ENCODE results near the gene HMGCL. TPM values are rescaled to one million over a fixed set of nuclear protein-coding genes. Genes with fewer than 3 reads are reported as not detected.

Gene HMGCL
- total and polyA plus RNA-seq, 2 of the 13 experiments (the other 11 are each of a cell fraction or from before 2014, with no cell fraction given), result 21.3 to 41.4 TPM

DNA sequence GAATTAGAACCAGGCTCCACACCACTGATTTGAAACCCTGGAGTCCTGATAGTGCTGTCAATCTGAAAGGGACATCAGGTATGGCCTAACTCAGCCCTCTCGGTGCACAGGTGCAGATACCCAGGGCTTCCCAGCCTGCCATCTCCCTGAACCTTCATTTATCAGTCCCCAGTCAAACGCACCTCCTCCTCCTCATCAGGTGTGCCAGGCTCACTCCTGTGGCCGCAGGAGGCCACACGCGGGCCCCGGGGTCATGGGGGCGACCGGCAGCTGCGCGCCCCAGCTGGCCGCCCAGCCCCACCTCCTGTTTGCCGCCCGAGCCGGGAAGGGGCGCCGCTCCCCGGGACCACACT is 42.3 kb upstream of the HMGCL start (continued):
- no peak for TF ChIP-seq ZSCAN30 (CRISPR knock-in tag; IDR thresholded peaks at IDR 0.05)
- TF ChIP-seq, protein P1, sequence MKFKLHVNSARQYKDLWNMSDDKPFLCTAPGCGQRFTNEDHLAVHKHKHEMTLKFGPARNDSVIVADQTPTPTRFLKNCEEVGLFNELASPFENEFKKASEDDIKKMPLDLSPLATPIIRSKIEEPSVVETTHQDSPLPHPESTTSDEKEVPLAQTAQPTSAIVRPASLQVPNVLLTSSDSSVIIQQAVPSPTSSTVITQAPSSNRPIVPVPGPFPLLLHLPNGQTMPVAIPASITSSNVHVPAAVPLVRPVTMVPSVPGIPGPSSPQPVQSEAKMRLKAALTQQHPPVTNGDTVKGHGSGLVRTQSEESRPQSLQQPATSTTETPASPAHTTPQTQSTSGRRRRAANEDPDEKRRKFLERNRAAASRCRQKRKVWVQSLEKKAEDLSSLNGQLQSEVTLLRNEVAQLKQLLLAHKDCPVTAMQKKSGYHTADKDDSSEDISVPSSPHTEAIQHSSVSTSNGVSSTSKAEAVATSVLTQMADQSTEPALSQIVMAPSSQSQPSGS (CRISPR knock-in tag; IDR thresholded peaks at IDR 0.05), result no peak
- no peak for TF ChIP-seq FOSL2 (CRISPR knock-in tag; IDR thresholded peaks at IDR 0.05)
- TF ChIP-seq SP1 (IDR thresholded peaks at IDR 0.05), result no peak
- no peak for TF ChIP-seq SP1 (CRISPR knock-in tag; IDR thresholded peaks at IDR 0.05)
- TF ChIP-seq NFKBIZ (CRISPR knock-in tag; IDR thresholded peaks at IDR 0.05), result no peak
- TF ChIP-seq, protein P2, sequence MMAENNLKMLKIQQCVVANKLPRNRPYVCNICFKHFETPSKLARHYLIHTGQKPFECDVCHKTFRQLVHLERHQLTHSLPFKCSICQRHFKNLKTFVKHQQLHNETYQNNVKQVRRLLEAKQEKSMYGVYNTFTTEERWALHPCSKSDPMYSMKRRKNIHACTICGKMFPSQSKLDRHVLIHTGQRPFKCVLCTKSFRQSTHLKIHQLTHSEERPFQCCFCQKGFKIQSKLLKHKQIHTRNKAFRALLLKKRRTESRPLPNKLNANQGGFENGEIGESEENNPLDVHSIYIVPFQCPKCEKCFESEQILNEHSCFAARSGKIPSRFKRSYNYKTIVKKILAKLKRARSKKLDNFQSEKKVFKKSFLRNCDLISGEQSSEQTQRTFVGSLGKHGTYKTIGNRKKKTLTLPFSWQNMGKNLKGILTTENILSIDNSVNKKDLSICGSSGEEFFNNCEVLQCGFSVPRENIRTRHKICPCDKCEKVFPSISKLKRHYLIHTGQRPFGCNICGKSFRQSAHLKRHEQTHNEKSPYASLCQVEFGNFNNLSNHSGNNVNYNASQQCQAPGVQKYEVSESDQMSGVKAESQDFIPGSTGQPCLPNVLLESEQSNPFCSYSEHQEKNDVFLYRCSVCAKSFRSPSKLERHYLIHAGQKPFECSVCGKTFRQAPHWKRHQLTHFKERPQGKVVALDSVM (CRISPR knock-in tag; IDR thresholded peaks at IDR 0.05), result 0 out of 2 replicates have a peak, but pooled peaks have one; percentile 2
- no peak for TF ChIP-seq ZNF260 (CRISPR knock-in tag; IDR thresholded peaks at IDR 0.05; ENCODE audit: borderline replicate concordance, low read depth)
- TF ChIP-seq IRF2 (CRISPR knock-in tag; IDR thresholded peaks at IDR 0.05), result no peak
- TF ChIP-seq ZNF333 (CRISPR knock-in tag; IDR thresholded peaks at IDR 0.05; ENCODE audit: borderline replicate concordance), result no peak
- no peak for TF ChIP-seq ARHGAP35 (CRISPR knock-in tag; IDR thresholded peaks at IDR 0.05; ENCODE audit: borderline replicate concordance)
- TF ChIP-seq AGO2 (optimal IDR thresholded peaks at IDR 0.05; ENCODE audit: low read depth, low read length), result peak; percentile 12
- TF ChIP-seq, protein P3, sequence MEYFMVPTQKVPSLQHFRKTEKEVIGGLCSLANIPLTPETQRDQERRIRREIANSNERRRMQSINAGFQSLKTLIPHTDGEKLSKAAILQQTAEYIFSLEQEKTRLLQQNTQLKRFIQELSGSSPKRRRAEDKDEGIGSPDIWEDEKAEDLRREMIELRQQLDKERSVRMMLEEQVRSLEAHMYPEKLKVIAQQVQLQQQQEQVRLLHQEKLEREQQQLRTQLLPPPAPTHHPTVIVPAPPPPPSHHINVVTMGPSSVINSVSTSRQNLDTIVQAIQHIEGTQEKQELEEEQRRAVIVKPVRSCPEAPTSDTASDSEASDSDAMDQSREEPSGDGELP (IDR thresholded peaks at IDR 0.05; ENCODE audit: borderline replicate concordance, low read depth), result peak; percentile 75; the same call in 1 of the 2 replicates
- TF ChIP-seq, protein P4, sequence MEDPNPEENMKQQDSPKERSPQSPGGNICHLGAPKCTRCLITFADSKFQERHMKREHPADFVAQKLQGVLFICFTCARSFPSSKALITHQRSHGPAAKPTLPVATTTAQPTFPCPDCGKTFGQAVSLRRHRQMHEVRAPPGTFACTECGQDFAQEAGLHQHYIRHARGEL (CRISPR knock-in tag; IDR thresholded peaks at IDR 0.05), result no peak
- no peak for TF ChIP-seq TCF7 (IDR thresholded peaks at IDR 0.05; ENCODE audit: low read depth)
- TF ChIP-seq SMAD9 (CRISPR knock-in tag; IDR thresholded peaks at IDR 0.05), result no peak
- TF ChIP-seq, protein P5, sequence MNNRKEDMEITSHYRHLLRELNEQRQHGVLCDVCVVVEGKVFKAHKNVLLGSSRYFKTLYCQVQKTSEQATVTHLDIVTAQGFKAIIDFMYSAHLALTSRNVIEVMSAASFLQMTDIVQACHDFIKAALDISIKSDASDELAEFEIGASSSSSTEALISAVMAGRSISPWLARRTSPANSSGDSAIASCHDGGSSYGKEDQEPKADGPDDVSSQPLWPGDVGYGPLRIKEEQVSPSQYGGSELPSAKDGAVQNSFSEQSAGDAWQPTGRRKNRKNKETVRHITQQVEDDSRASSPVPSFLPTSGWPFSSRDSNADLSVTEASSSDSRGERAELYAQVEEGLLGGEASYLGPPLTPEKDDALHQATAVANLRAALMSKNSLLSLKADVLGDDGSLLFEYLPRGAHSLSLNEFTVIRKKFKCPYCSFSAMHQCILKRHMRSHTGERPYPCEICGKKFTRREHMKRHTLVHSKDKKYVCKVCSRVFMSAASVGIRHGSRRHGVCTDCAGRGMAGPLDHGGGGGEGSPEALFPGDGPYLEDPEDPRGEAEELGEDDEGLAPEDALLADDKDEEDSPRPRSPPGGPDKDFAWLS (CRISPR knock-in tag; IDR thresholded peaks at IDR 0.05; ENCODE audit: borderline replicate concordance), result 0 out of 2 replicates have a peak, but pooled peaks have one; percentile 50
- TF ChIP-seq HNRNPK (IDR thresholded peaks at IDR 0.05; ENCODE audit: low read depth, low read length, poor library complexity, severe bottlenecking), result peak; percentile 25
- TF ChIP-seq ZBTB3 (CRISPR knock-in tag; IDR thresholded peaks at IDR 0.05; ENCODE audit: borderline replicate concordance, low read depth), result 0 out of 2 replicates have a peak, but pooled peaks have one; percentile 38
- TF ChIP-seq, protein P6, sequence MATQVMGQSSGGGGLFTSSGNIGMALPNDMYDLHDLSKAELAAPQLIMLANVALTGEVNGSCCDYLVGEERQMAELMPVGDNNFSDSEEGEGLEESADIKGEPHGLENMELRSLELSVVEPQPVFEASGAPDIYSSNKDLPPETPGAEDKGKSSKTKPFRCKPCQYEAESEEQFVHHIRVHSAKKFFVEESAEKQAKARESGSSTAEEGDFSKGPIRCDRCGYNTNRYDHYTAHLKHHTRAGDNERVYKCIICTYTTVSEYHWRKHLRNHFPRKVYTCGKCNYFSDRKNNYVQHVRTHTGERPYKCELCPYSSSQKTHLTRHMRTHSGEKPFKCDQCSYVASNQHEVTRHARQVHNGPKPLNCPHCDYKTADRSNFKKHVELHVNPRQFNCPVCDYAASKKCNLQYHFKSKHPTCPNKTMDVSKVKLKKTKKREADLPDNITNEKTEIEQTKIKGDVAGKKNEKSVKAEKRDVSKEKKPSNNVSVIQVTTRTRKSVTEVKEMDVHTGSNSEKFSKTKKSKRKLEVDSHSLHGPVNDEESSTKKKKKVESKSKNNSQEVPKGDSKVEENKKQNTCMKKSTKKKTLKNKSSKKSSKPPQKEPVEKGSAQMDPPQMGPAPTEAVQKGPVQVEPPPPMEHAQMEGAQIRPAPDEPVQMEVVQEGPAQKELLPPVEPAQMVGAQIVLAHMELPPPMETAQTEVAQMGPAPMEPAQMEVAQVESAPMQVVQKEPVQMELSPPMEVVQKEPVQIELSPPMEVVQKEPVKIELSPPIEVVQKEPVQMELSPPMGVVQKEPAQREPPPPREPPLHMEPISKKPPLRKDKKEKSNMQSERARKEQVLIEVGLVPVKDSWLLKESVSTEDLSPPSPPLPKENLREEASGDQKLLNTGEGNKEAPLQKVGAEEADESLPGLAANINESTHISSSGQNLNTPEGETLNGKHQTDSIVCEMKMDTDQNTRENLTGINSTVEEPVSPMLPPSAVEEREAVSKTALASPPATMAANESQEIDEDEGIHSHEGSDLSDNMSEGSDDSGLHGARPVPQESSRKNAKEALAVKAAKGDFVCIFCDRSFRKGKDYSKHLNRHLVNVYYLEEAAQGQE (IDR thresholded peaks at IDR 0.05; ENCODE audit: borderline replicate concordance in 1 of 2, low read depth in 1 of 2, low read length in 2 of 2), result no peak
